ENCODE data around the gene HMBS. TPM values are rescaled to one million over a fixed set of nuclear protein-coding genes. Genes with fewer than 3 reads are reported as not detected.

HMBS gene
- total RNA-seq, 2 donors from 2014 or later, result 7.6 to 16.1 TPM

GRCh38 chr11:119089319-119089718, 4.6 kb downstream of the HMBS start:
- TF ChIP-seq POLR2A (IDR thresholded peaks at IDR 0.05) (no peak), CTCF (IDR thresholded peaks at IDR 0.05) (no peak)
- intact Hi-C loops (cut with DNase I), result no loop called here
- peaks cover 37% of the 10 kb centered on the region for H3K4me1 ChIP-seq
- 83 to 100% methylated on average over 1 of the region's 1 CpG for WGBS, 2 donors
- no peak for ATAC-seq
- no peaks in the 10 kb centered on the region for H3K27me3 ChIP-seq
- DNase-seq, result no peak
- no peak overlapping the region for H3K4me3 ChIP-seq
- no peaks in the 10 kb centered on the region for H3K9me3 ChIP-seq
- H3K27ac ChIP-seq, result no peak overlapping the region
- no peaks in the 10 kb centered on the region for H3K36me3 ChIP-seq (replicated peaks in 1 of 2; ENCODE audit: insufficient read depth in 1 of 2, low read depth in 2 of 2)

- no peaks in the 10 kb centered on the region for H3K9me3 ChIP-seq
- DNase-seq (no peak), ATAC-seq (no peak)
- H3K4me3 ChIP-seq, result no peak overlapping the region
- WGBS, 2 donors, result 82 to 88% methylated on average over 9 of the region's 9 CpGs
- peaks cover 31% of the 10 kb centered on the region for H3K4me1 ChIP-seq
- TF ChIP-seq POLR2A (IDR thresholded peaks at IDR 0.05), result no peak
- TF ChIP-seq CTCF (IDR thresholded peaks at IDR 0.05), result no peak
- H3K27me3 ChIP-seq, result no peaks in the 10 kb centered on the region
- intact Hi-C loops (cut with DNase I), result no loop called here
- H3K27ac ChIP-seq, result no peak overlapping the region
- H3K36me3 ChIP-seq (replicated peaks in 1 of 2; ENCODE audit: insufficient read depth in 1 of 2, low read depth in 2 of 2), result no peaks in the 10 kb centered on the region
Observed at GRCh38 chr11:119091178-119091577, 6.5 kb downstream of the HMBS start.

- TF ChIP-seq POLR2A (IDR thresholded peaks at IDR 0.05), result no peak
- TF ChIP-seq CTCF (IDR thresholded peaks at IDR 0.05), result no peak
- peaks cover 29% of the 10 kb centered on the region for H3K4me1 ChIP-seq
- peaks cover 0 to 2% of the 10 kb centered on the region in 2 donors for H3K36me3 ChIP-seq (replicated peaks in 1 of 2; ENCODE audit: insufficient read depth in 1 of 2, low read depth in 2 of 2)
- H3K9me3 ChIP-seq, result no peaks in the 10 kb centered on the region
- ATAC-seq (no peak), DNase-seq (no peak)
- H3K27ac ChIP-seq, result peak overlapping the region in 1 of 4 donors; percentile 95
- WGBS, 2 donors, result 80 to 82% methylated on average over 13 of the region's 13 CpGs
- intact Hi-C loops (cut with DNase I), result no loop called here
- no peak overlapping the region for H3K4me3 ChIP-seq
- no peaks in the 10 kb centered on the region for H3K27me3 ChIP-seq
Observed at GRCh38 chr11:119091966-119092879, 7.5 kb downstream of the HMBS start.

GRCh38 chr11:119092880-119093842, 8.5 kb downstream of the HMBS start:
- H3K9me3 ChIP-seq, result no peaks in the 10 kb centered on the region
- DNase-seq (peak in 3 of 4 donors; percentile 44 to 53 (median 50)), ATAC-seq (no peak)
- H3K27ac ChIP-seq, result peak overlapping the region; percentile 4 to 95 (median 92)
- peaks cover 0 to 10% of the 10 kb centered on the region in 2 donors for H3K36me3 ChIP-seq (replicated peaks in 1 of 2; ENCODE audit: insufficient read depth in 1 of 2, low read depth in 2 of 2)
- H3K27me3 ChIP-seq, result no peaks in the 10 kb centered on the region
- H3K4me3 ChIP-seq, result no peak overlapping the region
- peaks cover 22% of the 10 kb centered on the region for H3K4me1 ChIP-seq
- WGBS, 2 donors, result 45% methylated on average over 8 to 12 of the region's 12 CpGs
- intact Hi-C loops (cut with DNase I), result no loop called here
- TF ChIP-seq POLR2A (IDR thresholded peaks at IDR 0.05) (no peak), CTCF (IDR thresholded peaks at IDR 0.05) (no peak)

All from body of pancreas (tissue), 4 donors.